K562 (cell line): ENCODE data around the gene RPTOR. TPM values are rescaled to one million over a fixed set of nuclear protein-coding genes. Genes with fewer than 3 reads are reported as not detected.
A peak's percentile ranks its signal among the peaks of the same experiment; 100 is the strongest.

Source experiments
- HDAC8 ChIP-seq: fragments of 450-650 bp; IDR thresholded peaks from 2 replicates; pipeline ENCODE4 v1.6.1; 2016; ENCODE audit warnings: mild to moderate bottlenecking, missing genetic modification characterization, moderate library complexity, missing compliant biosample characterization
- L3MBTL2 ChIP-seq: fragments of 450-650 bp; IDR thresholded peaks from 2 replicates; pipeline ENCODE4 v1.6.1; 2016; ENCODE audit warnings: mild to moderate bottlenecking, moderate library complexity
- MAX ChIP-seq: sonication (generic); formaldehyde crosslinking; IDR thresholded peaks from 2 replicates; pipeline ENCODE4 v1.9.0; 2022; ENCODE audit warnings: mild to moderate bottlenecking, missing genetic modification reagents
- PTRF ChIP-seq: fragments of 450-650 bp; IDR thresholded peaks from 2 replicates; pipeline ENCODE4 v1.6.1; 2016; ENCODE audit warnings: mild to moderate bottlenecking, missing genetic modification characterization, missing compliant biosample characterization
- ZNF316 ChIP-seq: fragments of 450-650 bp; IDR thresholded peaks from 2 replicates; pipeline ENCODE4 v1.6.1; 2016
- ZNF592 ChIP-seq: fragments of 450-650 bp; IDR thresholded peaks from 2 replicates; pipeline ENCODE4 v1.6.1; 2017; ENCODE audit warnings: antibody characterized with exemption, mild to moderate bottlenecking
- polyA plus RNA-seq, 8 experiments: library from polyadenylated mRNA; depleted of rRNA in 4 of 8; stranded (reverse) in 5 of 8; unstranded in 3 of 8; fragments of >200 nt; fragmentation: Nextera tagmentation in 2 of 8; fragmentation: Illumina TruSeq in 1 of 8; extraction: Ambion mirVana in 2 of 8; extraction: Trizol in 1 of 8; gene quantifications; 2 replicates each; pipeline versions ENCODE4 v1.2.1 to v1.2.3, GENCODE V29; 2011 to 2014; ENCODE audit warnings: inconsistent platforms in 1 of 8, missing spikeins in 1 of 8
- total RNA-seq, 7 experiments: library from RNA; depleted of rRNA in 6 of 7; stranded (reverse); fragments of >200 nt in 6 of 7; fragmentation: Illumina TruSeq in 2 of 7; extraction: Trizol in 2 of 7; gene quantifications; 2 replicates each; pipeline versions ENCODE4 v1.2.1 to v1.2.3, GENCODE V29; 2011 to 2021; ENCODE audit warnings: low replicate concordance in 1 of 7
- TF ChIP-seq, protein P1 (sequence below), 2 experiments: fragments of 450-650 bp in 1 of 2; sonication (generic) in 1 of 2; formaldehyde crosslinking in 1 of 2; IDR thresholded peaks in 1 of 2; conservative IDR thresholded peaks in 1 of 2; 2 replicates each; pipeline versions ENCODE4 v1.6.1 to v1.8.1; 2016 to 2023; ENCODE audit warnings: mild to moderate bottlenecking in 2 of 2, moderate library complexity in 2 of 2, inconsistent platforms in 1 of 2, missing genetic modification reagents in 1 of 2
- TF ChIP-seq, protein P2 (sequence below), 2 experiments: IDR thresholded peaks; 2 replicates each; pipeline ENCODE4 v1.6.1; 2011; ENCODE audit warnings: borderline replicate concordance in 1 of 2, control low read depth in 1 of 2, low read depth in 1 of 2, low read length in 1 of 2, mild to moderate bottlenecking in 1 of 2, mixed read lengths in 1 of 2, moderate library complexity in 1 of 2; ENCODE audit not compliant: insufficient read depth in 1 of 2, insufficient read length in 1 of 2, poor library complexity in 1 of 2, severe bottlenecking in 1 of 2; ENCODE audit errors: extremely low read depth in 1 of 2

RPTOR gene
- total and polyA plus RNA-seq, 9 of the 15 experiments (the other 6 are each of a cell fraction or from before 2014, with no cell fraction given) = 0.24 to 54.1 (median 10.2) TPM

- TF ChIP-seq ZNF592 = peak; percentile 29; the same call in 1 of the 2 replicates
- TF ChIP-seq MAX (CRISPR knock-in tag) = 0 out of 2 replicates have a peak, but pooled peaks have one; percentile 13
- TF ChIP-seq, protein P1, sequence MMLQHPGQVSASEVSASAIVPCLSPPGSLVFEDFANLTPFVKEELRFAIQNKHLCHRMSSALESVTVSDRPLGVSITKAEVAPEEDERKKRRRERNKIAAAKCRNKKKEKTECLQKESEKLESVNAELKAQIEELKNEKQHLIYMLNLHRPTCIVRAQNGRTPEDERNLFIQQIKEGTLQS (IDR thresholded peaks at IDR 0.05) = peak; percentile 50; the same call in 1 of the 2 replicates
- TF ChIP-seq, protein P1 (CRISPR knock-in tag; conservative IDR thresholded peaks at IDR 0.05) = no peak
- peak; percentile 80 for TF ChIP-seq L3MBTL2
- no peak for TF ChIP-seq PTRF
- no peak for TF ChIP-seq ZNF316
- TF ChIP-seq, protein P2, sequence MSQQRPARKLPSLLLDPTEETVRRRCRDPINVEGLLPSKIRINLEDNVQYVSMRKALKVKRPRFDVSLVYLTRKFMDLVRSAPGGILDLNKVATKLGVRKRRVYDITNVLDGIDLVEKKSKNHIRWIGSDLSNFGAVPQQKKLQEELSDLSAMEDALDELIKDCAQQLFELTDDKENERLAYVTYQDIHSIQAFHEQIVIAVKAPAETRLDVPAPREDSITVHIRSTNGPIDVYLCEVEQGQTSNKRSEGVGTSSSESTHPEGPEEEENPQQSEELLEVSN (IDR thresholded peaks at IDR 0.05; ENCODE audit: borderline replicate concordance in 1 of 2, extremely low read depth in 1 of 2, insufficient read depth in 1 of 2, insufficient read length in 1 of 2, low read depth in 1 of 2, low read length in 1 of 2, poor library complexity in 1 of 2, severe bottlenecking in 1 of 2) = peak in 1 of 2 experiments; percentile 77
- no peak for TF ChIP-seq HDAC8
Measured at GRCh38 chr17:80546267-80546666, 1.6 kb downstream of the RPTOR start (continued).
